ENCODE data around the gene TMEM51. TPM values are rescaled to one million over a fixed set of nuclear protein-coding genes. Genes with fewer than 3 reads are reported as not detected.
A peak's percentile ranks its signal among the peaks of the same experiment; 100 is the strongest.

TMEM51 gene
- total and polyA plus RNA-seq, 10 of the 15 experiments (the other 5 are each of a cell fraction or from before 2014, with no cell fraction given), result 0.55 to 4.8 (median 3.1) TPM

DNA sequence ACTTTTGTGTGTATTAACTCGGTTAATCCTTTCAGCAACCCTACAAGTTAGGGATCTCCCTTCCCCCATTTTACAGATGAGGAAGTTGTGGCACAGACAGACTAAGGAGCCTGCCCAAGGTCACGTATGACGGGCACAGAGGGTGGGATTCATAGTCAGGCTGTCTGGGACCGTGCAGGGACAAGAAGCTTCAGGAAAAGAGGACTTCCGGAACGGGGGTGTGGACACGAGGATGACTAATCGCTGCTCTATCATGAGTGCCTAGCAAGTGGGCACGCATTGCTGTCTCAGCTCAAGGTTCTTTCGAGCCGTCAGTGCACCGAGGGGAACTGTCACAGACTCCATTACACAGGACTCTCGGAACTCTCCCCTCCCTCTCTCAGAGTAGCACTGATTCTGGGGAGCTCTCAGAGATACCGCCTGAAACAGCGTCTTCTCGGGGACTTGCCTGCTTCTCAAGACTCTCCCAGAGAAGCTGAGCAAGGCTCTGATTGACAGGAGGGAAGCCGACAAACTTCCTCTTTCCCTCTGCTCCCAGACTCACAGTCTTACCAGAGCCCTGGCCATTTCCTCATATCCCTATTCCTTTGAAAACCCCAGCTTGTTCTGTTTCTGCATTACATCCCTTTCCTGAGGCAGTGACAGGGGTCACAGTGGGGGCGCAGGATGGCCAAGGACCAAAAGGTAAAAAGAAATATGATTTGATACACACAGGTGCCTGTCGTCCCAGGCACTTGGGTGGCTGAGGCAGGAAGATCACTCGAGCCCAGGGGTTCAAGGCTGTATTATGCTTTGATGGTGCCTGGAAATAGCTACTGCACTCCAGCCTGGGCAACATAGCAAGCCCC, 107.8 kb downstream of the TMEM51 start:
- POLR2A ChIA-PET, result interaction anchor here (0.6 to 4.7 kb wide), 9 partner anchors 9 to 106 kb away, joined by 3 to 17 read pairs (median 4); partner anchors contain the start of gene FHAD1
- H3K4me1 ChIP-seq (ENCODE audit: control insufficient read depth, insufficient read depth, low read length), result peaks cover 21% of the 10 kb centered on the region
- peak; percentile 68 for FAIRE-seq
- peak overlapping the region; percentile 63 for H3K27ac ChIP-seq (ENCODE audit: control insufficient read depth, insufficient read depth)
- H3K9ac ChIP-seq (ENCODE audit: control insufficient read depth, insufficient read depth, low read length), result peak overlapping the region; percentile 39
- WGBS (ENCODE audit: insufficient coverage, insufficient replicate concordance, low lambda C conversion rate, missing lambda C conversion rate), result 14% methylated on average over 19 of the region's 20 CpGs
- in situ Hi-C loops (cut with MboI), result no loop called here
- BruUV-seq (replicated peaks), result no TSS peak
- peak overlapping the region; percentile 91 for H2AFZ ChIP-seq (ENCODE audit: control insufficient read depth, low read depth, low read length)
- H3K9me3 ChIP-seq (replicated peaks; ENCODE audit: control insufficient read depth, insufficient read depth, low read length), result peaks cover 1% of the 10 kb centered on the region; the same call in 1 of the 3 replicates
- no peak for DNase-seq (ENCODE audit: low read depth, low spot score)
- no peaks in the 10 kb centered on the region for H3K36me3 ChIP-seq (ENCODE audit: control insufficient read depth in 2 of 2, insufficient read depth in 2 of 2, low read length in 1 of 2)
- ATAC-seq, result peak; percentile 78
- intact Hi-C loops (cut with micrococcal nuclease; ENCODE audit: unreplicated experiment), result no loop called here
- RAD21 ChIA-PET (ENCODE audit: unreplicated experiment), result interaction anchor here (0.6 to 3.0 kb wide), 13 partner anchors 9 to 218 kb away, joined by 3 to 18 read pairs (median 5); no protein-coding TSS in a partner anchor
- H3K4me3 ChIP-seq, result peak overlapping the region; percentile 25; the same call in 1 of the 2 replicates
- H3K79me2 ChIP-seq (ENCODE audit: control insufficient read depth, insufficient read depth, low read length), result no peaks in the 10 kb centered on the region
- no peaks in the 10 kb centered on the region for H4K20me1 ChIP-seq (ENCODE audit: control insufficient read depth, insufficient read depth)
- SMC1A ChIA-PET (ENCODE audit: uncharacterized antibody, unreplicated experiment), result interaction anchor here (0.7 to 5.3 kb wide), 17 partner anchors 9 to 1510 kb away, joined by 3 to 46 read pairs (median 5); partner anchors contain the start of gene FHAD1
- CTCF ChIA-PET, result interaction anchor here (1.1 to 2.8 kb wide), 16 partner anchors 9 to 156 kb away, joined by 3 to 22 read pairs (median 6); partner anchors contain the start of gene TMEM51
- H3K27me3 ChIP-seq (replicated peaks in 1 of 2; ENCODE audit: control insufficient read depth in 2 of 2, insufficient read depth in 2 of 2, low read length in 1 of 2), result no peaks in the 10 kb centered on the region
- H3K4me2 ChIP-seq (ENCODE audit: control insufficient read depth, insufficient read depth), result peak overlapping the region; percentile 70
- TF ChIP-seq HDAC2 (IDR thresholded peaks at IDR 0.05), result no peak
- no peak for TF ChIP-seq KDM1A (IDR thresholded peaks at IDR 0.05; ENCODE audit: borderline replicate concordance)
- 0 out of 4 replicates have a peak, but pooled peaks of 1 of the 2 experiments have one; percentile 3 for TF ChIP-seq EP300 (IDR thresholded peaks at IDR 0.05; ENCODE audit: borderline replicate concordance in 1 of 2, control insufficient read depth in 1 of 2, low read depth in 2 of 2, low read length in 2 of 2)
- TF ChIP-seq, protein P1, sequence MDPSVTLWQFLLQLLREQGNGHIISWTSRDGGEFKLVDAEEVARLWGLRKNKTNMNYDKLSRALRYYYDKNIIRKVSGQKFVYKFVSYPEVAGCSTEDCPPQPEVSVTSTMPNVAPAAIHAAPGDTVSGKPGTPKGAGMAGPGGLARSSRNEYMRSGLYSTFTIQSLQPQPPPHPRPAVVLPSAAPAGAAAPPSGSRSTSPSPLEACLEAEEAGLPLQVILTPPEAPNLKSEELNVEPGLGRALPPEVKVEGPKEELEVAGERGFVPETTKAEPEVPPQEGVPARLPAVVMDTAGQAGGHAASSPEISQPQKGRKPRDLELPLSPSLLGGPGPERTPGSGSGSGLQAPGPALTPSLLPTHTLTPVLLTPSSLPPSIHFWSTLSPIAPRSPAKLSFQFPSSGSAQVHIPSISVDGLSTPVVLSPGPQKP (IDR thresholded peaks at IDR 0.05; ENCODE audit: low read depth, low read length), result no peak
- TF ChIP-seq BHLHE40 (IDR thresholded peaks at IDR 0.05; ENCODE audit: borderline replicate concordance in 1 of 2, low read depth in 2 of 2, low read length in 1 of 2), result peak in 1 of 2 experiments; percentile 21; a peak in 1 of 4 replicates
- TF ChIP-seq, protein P2, sequence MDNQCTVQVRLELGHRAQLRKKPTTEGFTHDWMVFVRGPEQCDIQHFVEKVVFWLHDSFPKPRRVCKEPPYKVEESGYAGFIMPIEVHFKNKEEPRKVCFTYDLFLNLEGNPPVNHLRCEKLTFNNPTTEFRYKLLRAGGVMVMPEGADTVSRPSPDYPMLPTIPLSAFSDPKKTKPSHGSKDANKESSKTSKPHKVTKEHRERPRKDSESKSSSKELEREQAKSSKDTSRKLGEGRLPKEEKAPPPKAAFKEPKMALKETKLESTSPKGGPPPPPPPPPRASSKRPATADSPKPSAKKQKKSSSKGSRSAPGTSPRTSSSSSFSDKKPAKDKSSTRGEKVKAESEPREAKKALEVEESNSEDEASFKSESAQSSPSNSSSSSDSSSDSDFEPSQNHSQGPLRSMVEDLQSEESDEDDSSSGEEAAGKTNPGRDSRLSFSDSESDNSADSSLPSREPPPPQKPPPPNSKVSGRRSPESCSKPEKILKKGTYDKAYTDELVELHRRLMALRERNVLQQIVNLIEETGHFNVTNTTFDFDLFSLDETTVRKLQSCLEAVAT (IDR thresholded peaks at IDR 0.05), result peak; percentile 28; the same call in 1 of the 2 replicates
- 0 out of 2 replicates have a peak, but pooled peaks have one; percentile 59 for TF ChIP-seq SMARCA5 (IDR thresholded peaks at IDR 0.05)
- TF ChIP-seq, protein P3, sequence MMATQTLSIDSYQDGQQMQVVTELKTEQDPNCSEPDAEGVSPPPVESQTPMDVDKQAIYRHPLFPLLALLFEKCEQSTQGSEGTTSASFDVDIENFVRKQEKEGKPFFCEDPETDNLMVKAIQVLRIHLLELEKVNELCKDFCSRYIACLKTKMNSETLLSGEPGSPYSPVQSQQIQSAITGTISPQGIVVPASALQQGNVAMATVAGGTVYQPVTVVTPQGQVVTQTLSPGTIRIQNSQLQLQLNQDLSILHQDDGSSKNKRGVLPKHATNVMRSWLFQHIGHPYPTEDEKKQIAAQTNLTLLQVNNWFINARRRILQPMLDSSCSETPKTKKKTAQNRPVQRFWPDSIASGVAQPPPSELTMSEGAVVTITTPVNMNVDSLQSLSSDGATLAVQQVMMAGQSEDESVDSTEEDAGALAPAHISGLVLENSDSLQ (IDR thresholded peaks at IDR 0.05), result peak; percentile 91
- TF ChIP-seq, protein P4, sequence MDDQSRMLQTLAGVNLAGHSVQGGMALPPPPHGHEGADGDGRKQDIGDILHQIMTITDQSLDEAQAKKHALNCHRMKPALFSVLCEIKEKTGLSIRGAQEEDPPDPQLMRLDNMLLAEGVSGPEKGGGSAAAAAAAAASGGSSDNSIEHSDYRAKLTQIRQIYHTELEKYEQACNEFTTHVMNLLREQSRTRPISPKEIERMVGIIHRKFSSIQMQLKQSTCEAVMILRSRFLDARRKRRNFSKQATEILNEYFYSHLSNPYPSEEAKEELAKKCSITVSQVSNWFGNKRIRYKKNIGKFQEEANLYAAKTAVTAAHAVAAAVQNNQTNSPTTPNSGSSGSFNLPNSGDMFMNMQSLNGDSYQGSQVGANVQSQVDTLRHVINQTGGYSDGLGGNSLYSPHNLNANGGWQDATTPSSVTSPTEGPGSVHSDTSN (IDR thresholded peaks at IDR 0.05; ENCODE audit: insufficient replicate concordance, low read depth, low read length), result peak; percentile 74
- TF ChIP-seq, protein P5, sequence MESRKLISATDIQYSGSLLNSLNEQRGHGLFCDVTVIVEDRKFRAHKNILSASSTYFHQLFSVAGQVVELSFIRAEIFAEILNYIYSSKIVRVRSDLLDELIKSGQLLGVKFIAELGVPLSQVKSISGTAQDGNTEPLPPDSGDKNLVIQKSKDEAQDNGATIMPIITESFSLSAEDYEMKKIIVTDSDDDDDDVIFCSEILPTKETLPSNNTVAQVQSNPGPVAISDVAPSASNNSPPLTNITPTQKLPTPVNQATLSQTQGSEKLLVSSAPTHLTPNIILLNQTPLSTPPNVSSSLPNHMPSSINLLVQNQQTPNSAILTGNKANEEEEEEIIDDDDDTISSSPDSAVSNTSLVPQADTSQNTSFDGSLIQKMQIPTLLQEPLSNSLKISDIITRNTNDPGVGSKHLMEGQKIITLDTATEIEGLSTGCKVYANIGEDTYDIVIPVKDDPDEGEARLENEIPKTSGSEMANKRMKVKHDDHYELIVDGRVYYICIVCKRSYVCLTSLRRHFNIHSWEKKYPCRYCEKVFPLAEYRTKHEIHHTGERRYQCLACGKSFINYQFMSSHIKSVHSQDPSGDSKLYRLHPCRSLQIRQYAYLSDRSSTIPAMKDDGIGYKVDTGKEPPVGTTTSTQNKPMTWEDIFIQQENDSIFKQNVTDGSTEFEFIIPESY (IDR thresholded peaks at IDR 0.05), result no peak
- TF ChIP-seq DPF2 (IDR thresholded peaks at IDR 0.05), result peak; percentile 22; the same call in 1 of the 2 replicates
- peak; percentile 55 for TF ChIP-seq IKZF1 (conservative IDR thresholded peaks at IDR 0.05)
- TF ChIP-seq IKZF2 (IDR thresholded peaks at IDR 0.05), result peak in 1 of 2 experiments; percentile 38; a peak in 2 of 4 replicates
- no peak for TF ChIP-seq MEF2B (IDR thresholded peaks at IDR 0.05; ENCODE audit: partially characterized antibody, poor library complexity, severe bottlenecking)

Measured in GM12878 (cell line).